HL-60/S4 (cell line): ENCODE measurements around the gene C9orf152.
"Not testable (repeated sequence)": the region's sequence is repeated elsewhere in the genome, so short reads cannot be mapped to it uniquely, and the experiment has no call there.

Experiments
- in situ Hi-C: fragments of 300-500 bp; cut with MboI; formaldehyde crosslinking; loops from 2 replicates; pipeline ENCODE4 v1.14.3; 2022; ENCODE audit warnings: low sequenced_read_pairs

C9orf152 gene

GRCh38 chr9:110208031-110208430 lies at the start of gene C9orf152:
Gene C9orf152 (minus strand): TSS chr9:110208159. CDS start chr9:110207579, 580 bp downstream.
- in situ Hi-C loops: loop anchor here (25.0 kb wide), 1 partner anchor 621 kb away; no protein-coding TSS in a partner anchor

- in situ Hi-C loops: no loop called here
These were observed 49.3 kb upstream of the C9orf152 start for GRCh38 chr9:110257097-110257841.

GRCh38 chr9:110256380-110257096 lies 48.6 kb upstream of the C9orf152 start, which contains the start of gene TXN:
Gene TXN (minus strand): TSS chr9:110256507. CDS start chr9:110256435, 72 bp downstream.
- in situ Hi-C loops: no loop called here

GRCh38 chr9:110255463-110256379 lies 47.8 kb upstream of the C9orf152 start:
- in situ Hi-C loops: no loop called here

- in situ Hi-C loops: no loop called here
These were observed 47.1 kb upstream of the C9orf152 start for GRCh38 chr9:110255034-110255462.

- in situ Hi-C loops: no loop called here
These were observed 46.5 kb upstream of the C9orf152 start for GRCh38 chr9:110254500-110254899.

- in situ Hi-C loops: no loop called here
These were observed 44.7 kb upstream of the C9orf152 start for GRCh38 chr9:110252509-110253139.

GRCh38 chr9:110251770-110252169 lies 43.8 kb upstream of the C9orf152 start:
- in situ Hi-C loops: not testable (repeated sequence)

- in situ Hi-C loops: no loop called here
These were observed 43.3 kb upstream of the C9orf152 start for GRCh38 chr9:110251212-110251611.

GRCh38 chr9:110249603-110250002 lies 41.6 kb upstream of the C9orf152 start:
- in situ Hi-C loops: no loop called here

GRCh38 chr9:110248361-110248760 lies 40.4 kb upstream of the C9orf152 start:
- in situ Hi-C loops: no loop called here

GRCh38 chr9:110246214-110246613 lies 38.3 kb upstream of the C9orf152 start:
- in situ Hi-C loops: no loop called here

- in situ Hi-C loops: no loop called here
These were observed 36.7 kb upstream of the C9orf152 start for GRCh38 chr9:110244616-110245015.

GRCh38 chr9:110241858-110242321 lies 33.9 kb upstream of the C9orf152 start:
- in situ Hi-C loops: no loop called here

GRCh38 chr9:110241260-110241857 lies 33.4 kb upstream of the C9orf152 start:
- in situ Hi-C loops: no loop called here

GRCh38 chr9:110240198-110240597 lies 32.2 kb upstream of the C9orf152 start:
- in situ Hi-C loops: no loop called here

GRCh38 chr9:110228321-110228720 lies 20.4 kb upstream of the C9orf152 start:
- in situ Hi-C loops: no loop called here

GRCh38 chr9:110224583-110224982 lies 16.6 kb upstream of the C9orf152 start:
- in situ Hi-C loops: loop anchor here (25.0 kb wide), 1 partner anchor 637 kb away; no protein-coding TSS in a partner anchor

GRCh38 chr9:110220809-110221208 lies 12.8 kb upstream of the C9orf152 start:
- in situ Hi-C loops: loop anchor here (25.0 kb wide), 1 partner anchor 634 kb away; no protein-coding TSS in a partner anchor

GRCh38 chr9:110217656-110218099 lies 9.7 kb upstream of the C9orf152 start:
- in situ Hi-C loops: loop anchor here (25.0 kb wide), 1 partner anchor 630 kb away; no protein-coding TSS in a partner anchor
